Fibroblast of lung (primary cell): ENCODE results near the gene HMGCR.

Source experiments
- EZH2 ChIP-seq: IDR thresholded peaks from 2 replicates; pipeline ENCODE4 v1.5.1; 2012; ENCODE audit warnings: low read length, control low read depth, mild to moderate bottlenecking; ENCODE audit errors: missing control alignments
- TF ChIP-seq, protein P1 (sequence below), 2 donors: IDR thresholded peaks in 1 of 2; conservative IDR thresholded peaks in 1 of 2; 1 replicate in 1 of 2; 2 replicates in 1 of 2; pipeline ENCODE4 v1.5.1; 2011 to 2012; ENCODE audit warnings: low read length in 2 of 2, control low read depth in 1 of 2, inconsistent platforms in 1 of 2, low read depth in 1 of 2, mild to moderate bottlenecking in 1 of 2

DNA sequence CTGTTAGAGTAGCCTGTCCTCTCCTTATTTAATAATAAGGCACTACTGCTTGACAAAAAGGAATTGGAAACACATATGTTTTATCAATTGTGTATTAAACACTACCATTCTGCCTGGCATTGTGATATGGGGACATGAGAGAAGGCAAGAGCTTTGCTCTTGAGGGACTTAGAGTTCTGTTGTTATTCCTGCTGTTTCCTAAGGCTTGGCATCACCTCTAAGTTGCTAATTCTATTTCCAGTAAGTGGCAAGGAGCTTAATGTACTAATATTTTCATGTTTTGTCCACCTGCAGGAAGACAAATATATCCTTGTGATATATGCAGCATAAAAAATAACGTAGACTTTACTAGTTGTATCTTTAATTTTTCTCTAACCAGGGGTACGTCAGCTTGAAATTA is 12.6 kb downstream of the HMGCR start:
- TF ChIP-seq, protein P1, sequence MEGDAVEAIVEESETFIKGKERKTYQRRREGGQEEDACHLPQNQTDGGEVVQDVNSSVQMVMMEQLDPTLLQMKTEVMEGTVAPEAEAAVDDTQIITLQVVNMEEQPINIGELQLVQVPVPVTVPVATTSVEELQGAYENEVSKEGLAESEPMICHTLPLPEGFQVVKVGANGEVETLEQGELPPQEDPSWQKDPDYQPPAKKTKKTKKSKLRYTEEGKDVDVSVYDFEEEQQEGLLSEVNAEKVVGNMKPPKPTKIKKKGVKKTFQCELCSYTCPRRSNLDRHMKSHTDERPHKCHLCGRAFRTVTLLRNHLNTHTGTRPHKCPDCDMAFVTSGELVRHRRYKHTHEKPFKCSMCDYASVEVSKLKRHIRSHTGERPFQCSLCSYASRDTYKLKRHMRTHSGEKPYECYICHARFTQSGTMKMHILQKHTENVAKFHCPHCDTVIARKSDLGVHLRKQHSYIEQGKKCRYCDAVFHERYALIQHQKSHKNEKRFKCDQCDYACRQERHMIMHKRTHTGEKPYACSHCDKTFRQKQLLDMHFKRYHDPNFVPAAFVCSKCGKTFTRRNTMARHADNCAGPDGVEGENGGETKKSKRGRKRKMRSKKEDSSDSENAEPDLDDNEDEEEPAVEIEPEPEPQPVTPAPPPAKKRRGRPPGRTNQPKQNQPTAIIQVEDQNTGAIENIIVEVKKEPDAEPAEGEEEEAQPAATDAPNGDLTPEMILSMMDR (conservative IDR thresholded peaks at IDR 0.05 in 1 of 2, IDR thresholded peaks at IDR 0.05 in 1 of 2; ENCODE audit: low read depth in 1 of 2, low read length in 2 of 2) = no peak
- no peak for TF ChIP-seq EZH2
